GM23338 (cell line): ENCODE measurements around the gene GIMAP2. TPM values are rescaled to one million over a fixed set of nuclear protein-coding genes. Genes with fewer than 3 reads are reported as not detected.

Experiments used
- ATAC-seq: fragments of 200-7000 bp; cut with Tn5 transposase; 3 replicates; pipeline ENCODE4 v1.9.1; 2020
- DNase-seq: peaks from one replicate; pipeline ENCODE4 v3.0.0-alpha.2; 2015; ENCODE audit warnings: low spot score
- H2AFZ ChIP-seq: fragments of 200-600 bp; sonication (generic); 2 replicates; pipeline ENCODE4 v1.8.0; 2016; ENCODE audit warnings: antibody characterized with exemption, mild to moderate bottlenecking, moderate library complexity
- H3F3A ChIP-seq: fragments of 200-600 bp; sonication (generic); replicated peaks from 2 replicates; pipeline ENCODE4 v1.8.0; 2017; ENCODE audit warnings: antibody characterized with exemption, mixed run types, low read depth
- H3K27ac ChIP-seq: fragments of 200-600 bp; sonication (generic); 2 replicates; pipeline ENCODE4 v1.6.1; 2016; ENCODE audit warnings: low read depth
- H3K27me3 ChIP-seq: fragments of 200-600 bp; sonication (generic); 2 replicates; pipeline ENCODE4 v1.8.0; 2016; ENCODE audit warnings: mild to moderate bottlenecking, mixed run types, moderate library complexity; ENCODE audit not compliant: insufficient read depth
- H3K36me3 ChIP-seq: fragments of 200-600 bp; sonication (generic); 2 replicates; pipeline ENCODE4 v1.8.0; 2016; ENCODE audit warnings: mild to moderate bottlenecking; ENCODE audit not compliant: insufficient read depth
- H3K4me1 ChIP-seq: fragments of 200-600 bp; sonication (generic); 2 replicates; pipeline ENCODE4 v1.8.0; 2016; ENCODE audit warnings: mild to moderate bottlenecking, moderate library complexity; ENCODE audit not compliant: insufficient read depth
- H3K4me2 ChIP-seq: fragments of 200-600 bp; sonication (generic); 2 replicates; pipeline ENCODE4 v1.7.1; 2017; ENCODE audit warnings: mixed run types
- H3K4me3 ChIP-seq: fragments of 200-600 bp; sonication (generic); 2 replicates; pipeline ENCODE4 v1.6.1; 2016; ENCODE audit warnings: mixed run types
- H3K79me2 ChIP-seq: fragments of 200-600 bp; sonication (generic); replicated peaks from 2 replicates; pipeline ENCODE4 v1.8.0; 2017; ENCODE audit warnings: mild to moderate bottlenecking; ENCODE audit not compliant: insufficient read depth
- H3K9me2 ChIP-seq: fragments of 200-600 bp; sonication (generic); 2 replicates; pipeline ENCODE4 v1.8.0; 2017; ENCODE audit not compliant: insufficient read depth
- H4K20me1 ChIP-seq: fragments of 200-600 bp; sonication (generic); replicated peaks from 2 replicates; pipeline ENCODE4 v1.8.0; 2017; ENCODE audit warnings: mild to moderate bottlenecking; ENCODE audit not compliant: insufficient read depth
- H3K27ac Mint-ChIP-seq: 2 replicates; pipeline ENCODE4 v1.8.0; 2020; ENCODE audit warnings: inconsistent platforms, mild to moderate bottlenecking, moderate library complexity, mixed read lengths
- H3K27me3 Mint-ChIP-seq: 3 replicates; pipeline ENCODE4 v1.8.0; 2022; ENCODE audit warnings: low read depth, mild to moderate bottlenecking, moderate library complexity, mixed read lengths, inconsistent platforms; ENCODE audit not compliant: insufficient read depth, poor library complexity
- H3K36me3 Mint-ChIP-seq: 3 replicates; pipeline ENCODE4 v1.8.0; 2021; ENCODE audit warnings: low read depth, mild to moderate bottlenecking, inconsistent platforms, moderate library complexity, mixed read lengths
- H3K4me1 Mint-ChIP-seq: 3 replicates; pipeline ENCODE4 v1.8.0; 2020; ENCODE audit warnings: mild to moderate bottlenecking, inconsistent platforms, mixed read lengths
- H3K4me3 Mint-ChIP-seq: 3 replicates; pipeline ENCODE4 v1.8.0; 2021; ENCODE audit warnings: moderate library complexity, mild to moderate bottlenecking, inconsistent platforms, mixed read lengths
- H3K9me3 Mint-ChIP-seq: 3 replicates; pipeline ENCODE4 v1.8.0; 2020; ENCODE audit warnings: moderate library complexity, mild to moderate bottlenecking, inconsistent platforms, mixed read lengths
- CREB1 ChIP-seq: fragments of 250-450 bp; sonication (Bioruptor Pico); IDR thresholded peaks from 2 replicates; pipeline ENCODE4 v1.5.0; 2020; ENCODE audit warnings: low read depth, mild to moderate bottlenecking, moderate library complexity
- CTCF ChIP-seq, 2 experiments: fragments of 200-600 bp in 1 of 2; sonication (generic) in 1 of 2; conservative IDR thresholded peaks; 2 replicates each; pipeline versions ENCODE4 v1.5.1 to v1.6.1; 2016 to 2017; ENCODE audit warnings: antibody characterized with exemption in 2 of 2, low read depth in 2 of 2, mild to moderate bottlenecking in 2 of 2, moderate library complexity in 1 of 2
- ETS1 ChIP-seq: IDR thresholded peaks from 2 replicates; pipeline ENCODE4 v1.6.1; 2016; ENCODE audit warnings: antibody characterized with exemption
- EZH2 ChIP-seq: fragments of 200-600 bp; sonication (generic); IDR thresholded peaks from one replicate; pipeline ENCODE4 v1.8.0; 2017; ENCODE audit warnings: antibody characterized with exemption, mild to moderate bottlenecking, low read depth; ENCODE audit not compliant: unreplicated experiment
- EZH2phosphoT487 ChIP-seq: fragments of 200-600 bp; sonication (generic); IDR thresholded peaks from one replicate; pipeline ENCODE4 v1.8.1; 2018; ENCODE audit warnings: antibody characterized with exemption; ENCODE audit not compliant: unreplicated experiment
- JUNB ChIP-seq: IDR thresholded peaks from one replicate; pipeline ENCODE4 v1.6.1; 2016; ENCODE audit warnings: antibody characterized with exemption; ENCODE audit not compliant: unreplicated experiment
- NANOG ChIP-seq: IDR thresholded peaks from 2 replicates; pipeline ENCODE4 v1.6.1; 2016; ENCODE audit warnings: antibody characterized with exemption, borderline replicate concordance
- POLR2AphosphoS5 ChIP-seq: IDR thresholded peaks from 2 replicates; pipeline ENCODE4 v1.6.1; 2016; ENCODE audit warnings: antibody characterized with exemption, low read depth
- REST ChIP-seq: IDR thresholded peaks from one replicate; pipeline ENCODE4 v1.6.1; 2018; ENCODE audit warnings: antibody characterized with exemption; ENCODE audit not compliant: unreplicated experiment
- STAT1 ChIP-seq: IDR thresholded peaks from one replicate; pipeline ENCODE4 v1.6.1; 2016; ENCODE audit warnings: antibody characterized with exemption; ENCODE audit not compliant: unreplicated experiment
- ZNF114 ChIP-seq: fragments of 250-450 bp; sonication (Bioruptor Pico); IDR thresholded peaks from 2 replicates; pipeline ENCODE4 v1.5.0; 2020; ENCODE audit warnings: mild to moderate bottlenecking, moderate library complexity
- ZNF331 ChIP-seq: fragments of 250-450 bp; sonication (Bioruptor Pico); IDR thresholded peaks from 2 replicates; pipeline ENCODE4 v1.5.0; 2020; ENCODE audit warnings: low read depth, mild to moderate bottlenecking, moderate library complexity
- ZNF462 ChIP-seq: fragments of 250-450 bp; sonication (Bioruptor Pico); IDR thresholded peaks from 2 replicates; pipeline ENCODE4 v1.5.0; 2020; ENCODE audit warnings: mild to moderate bottlenecking, moderate library complexity
- polyA plus RNA-seq: library from polyadenylated mRNA; unstranded; fragments of >200 nt; fragmentation: Nextera tagmentation; extraction: Ambion mirVana; gene quantifications from 2 replicates; pipeline ENCODE4 v1.2.1, GENCODE V29; 2016
- total RNA-seq: library from RNA; depleted of rRNA; stranded (reverse); fragments of >200 nt; shearing (Covaris generic); gene quantifications from 2 replicates; pipeline ENCODE4 v1.2.3, GENCODE V29; 2014

Gene GIMAP2
- total and polyA plus RNA-seq, 2 experiments from 2014 or later = not detected

- peaks cover 7% of the 10 kb centered on the region; the same call in 2 of the 3 replicates for H3K36me3 Mint-ChIP-seq
- H3K4me1 ChIP-seq = no peaks in the 10 kb centered on the region
- H3K9me2 ChIP-seq = peaks cover 8% of the 10 kb centered on the region; the same call in 1 of the 2 replicates
- peaks cover 23% of the 10 kb centered on the region; the same call in 2 of the 3 replicates for H3K9me3 Mint-ChIP-seq
- H3F3A ChIP-seq = no peaks in the 10 kb centered on the region
- ATAC-seq = no peak
- H3K36me3 ChIP-seq = no peaks in the 10 kb centered on the region
- H2AFZ ChIP-seq = no peak overlapping the region
- H3K4me1 Mint-ChIP-seq = peaks cover 7% of the 10 kb centered on the region
- H3K27me3 ChIP-seq = no peaks in the 10 kb centered on the region
- H3K79me2 ChIP-seq = no peaks in the 10 kb centered on the region
- no peaks in the 10 kb centered on the region for H4K20me1 ChIP-seq
- H3K4me3 Mint-ChIP-seq = no peak overlapping the region
- DNase-seq = no peak
- TF ChIP-seq EZH2 = no peak
- no peak for TF ChIP-seq REST
- TF ChIP-seq ETS1 = no peak
- TF ChIP-seq ZNF114 (CRISPR knock-in tag) = no peak
- no peak for TF ChIP-seq EZH2phosphoT487
- no peak for TF ChIP-seq CREB1
- TF ChIP-seq CTCF (conservative IDR thresholded peaks at IDR 0.05; ENCODE audit: low read depth in 2 of 2) = no peak
- no peak for TF ChIP-seq ZNF331 (CRISPR knock-in tag)
- no peak for TF ChIP-seq STAT1
- TF ChIP-seq POLR2AphosphoS5 = no peak
- TF ChIP-seq ZNF462 (CRISPR knock-in tag) = no peak
- TF ChIP-seq JUNB = no peak
- TF ChIP-seq NANOG = no peak
- H3K27ac ChIP-seq = no peak overlapping the region
- H3K27me3 Mint-ChIP-seq = peaks cover 6% of the 10 kb centered on the region
- 0 out of 2 replicates have a peak overlapping the region, but pooled peaks have one; percentile 14 for H3K4me2 ChIP-seq
- H3K27ac Mint-ChIP-seq = no peak overlapping the region
- H3K4me3 ChIP-seq = no peak overlapping the region
Observed at GRCh38 chr7:150656047-150656446, 29.5 kb upstream of the GIMAP2 start.
